ENCODE measurements around the gene RAB1A.
"Not testable (repeated sequence)": the region's sequence is repeated elsewhere in the genome, so short reads cannot be mapped to it uniquely, and the experiment has no call there.

Gene RAB1A

DNA sequence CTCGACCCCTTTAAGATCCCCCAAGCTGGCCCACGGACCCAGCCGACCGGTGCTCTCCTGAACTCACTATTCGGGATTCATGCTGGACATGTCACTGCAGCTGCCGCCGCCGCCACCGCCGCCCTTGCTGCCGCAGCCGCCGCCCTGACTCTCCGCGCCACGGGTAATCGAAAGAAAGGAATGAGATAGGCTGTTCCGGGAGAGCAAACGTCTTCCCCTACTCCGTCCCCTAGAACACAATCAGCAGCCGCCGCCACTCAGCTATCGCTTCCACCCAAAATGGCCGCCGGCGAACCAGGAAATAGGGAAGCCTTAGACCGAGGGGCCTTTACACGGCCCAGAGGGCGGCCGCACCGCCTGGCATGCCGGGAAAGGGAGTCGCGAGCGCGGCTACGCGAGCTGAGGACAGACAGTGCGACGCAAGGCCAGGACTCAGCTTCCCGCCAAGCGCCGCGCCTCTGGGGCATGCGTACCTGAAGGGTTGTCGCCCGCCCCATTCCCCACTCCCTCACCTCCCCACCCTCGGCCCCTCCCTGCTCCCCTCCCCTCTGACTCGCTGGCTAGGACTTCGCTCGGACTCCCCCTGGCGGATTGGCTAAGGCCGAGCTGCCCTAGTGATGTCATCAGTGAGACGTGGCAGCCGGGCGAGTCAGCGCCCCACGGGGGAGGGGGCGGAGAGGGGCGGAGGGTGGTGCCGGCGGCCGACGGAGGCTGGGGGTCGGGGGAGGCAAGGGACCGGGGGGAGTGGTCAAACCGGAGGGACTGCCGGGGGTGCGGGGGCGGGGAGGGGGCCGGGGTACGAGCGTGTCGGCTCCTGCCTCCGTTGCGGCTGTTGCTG is at the start of gene RAB1A:
Gene RAB1A (minus strand): TSS at position 281 of the 838 bp plus-strand sequence. CDS start 191 bp downstream, at position 90.
- peak; percentile 99 for DNase-seq (ENCODE audit: low spot score)
- ChIA-PET CTCF (interaction anchor here (0.5 to 1.2 kb wide), 4 partner anchors 11 to 66 kb away, joined by 3 to 7 read pairs (median 4); no protein-coding TSS in a partner anchor), POLR2A (ENCODE audit: low non-redundant PET) (interaction anchor here (0.6 to 1.3 kb wide), 4 partner anchors 11 to 98 kb away, joined by 3 to 6 read pairs (median 5); partner anchors contain the start of gene ACTR2)
- TF ChIP-seq, protein P1, sequence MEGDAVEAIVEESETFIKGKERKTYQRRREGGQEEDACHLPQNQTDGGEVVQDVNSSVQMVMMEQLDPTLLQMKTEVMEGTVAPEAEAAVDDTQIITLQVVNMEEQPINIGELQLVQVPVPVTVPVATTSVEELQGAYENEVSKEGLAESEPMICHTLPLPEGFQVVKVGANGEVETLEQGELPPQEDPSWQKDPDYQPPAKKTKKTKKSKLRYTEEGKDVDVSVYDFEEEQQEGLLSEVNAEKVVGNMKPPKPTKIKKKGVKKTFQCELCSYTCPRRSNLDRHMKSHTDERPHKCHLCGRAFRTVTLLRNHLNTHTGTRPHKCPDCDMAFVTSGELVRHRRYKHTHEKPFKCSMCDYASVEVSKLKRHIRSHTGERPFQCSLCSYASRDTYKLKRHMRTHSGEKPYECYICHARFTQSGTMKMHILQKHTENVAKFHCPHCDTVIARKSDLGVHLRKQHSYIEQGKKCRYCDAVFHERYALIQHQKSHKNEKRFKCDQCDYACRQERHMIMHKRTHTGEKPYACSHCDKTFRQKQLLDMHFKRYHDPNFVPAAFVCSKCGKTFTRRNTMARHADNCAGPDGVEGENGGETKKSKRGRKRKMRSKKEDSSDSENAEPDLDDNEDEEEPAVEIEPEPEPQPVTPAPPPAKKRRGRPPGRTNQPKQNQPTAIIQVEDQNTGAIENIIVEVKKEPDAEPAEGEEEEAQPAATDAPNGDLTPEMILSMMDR (conservative IDR thresholded peaks at IDR 0.05; ENCODE audit: low read depth), result peak; percentile 37
- H3K27ac ChIP-seq, result peak within 1 kb of the TSS; percentile 84

DNA sequence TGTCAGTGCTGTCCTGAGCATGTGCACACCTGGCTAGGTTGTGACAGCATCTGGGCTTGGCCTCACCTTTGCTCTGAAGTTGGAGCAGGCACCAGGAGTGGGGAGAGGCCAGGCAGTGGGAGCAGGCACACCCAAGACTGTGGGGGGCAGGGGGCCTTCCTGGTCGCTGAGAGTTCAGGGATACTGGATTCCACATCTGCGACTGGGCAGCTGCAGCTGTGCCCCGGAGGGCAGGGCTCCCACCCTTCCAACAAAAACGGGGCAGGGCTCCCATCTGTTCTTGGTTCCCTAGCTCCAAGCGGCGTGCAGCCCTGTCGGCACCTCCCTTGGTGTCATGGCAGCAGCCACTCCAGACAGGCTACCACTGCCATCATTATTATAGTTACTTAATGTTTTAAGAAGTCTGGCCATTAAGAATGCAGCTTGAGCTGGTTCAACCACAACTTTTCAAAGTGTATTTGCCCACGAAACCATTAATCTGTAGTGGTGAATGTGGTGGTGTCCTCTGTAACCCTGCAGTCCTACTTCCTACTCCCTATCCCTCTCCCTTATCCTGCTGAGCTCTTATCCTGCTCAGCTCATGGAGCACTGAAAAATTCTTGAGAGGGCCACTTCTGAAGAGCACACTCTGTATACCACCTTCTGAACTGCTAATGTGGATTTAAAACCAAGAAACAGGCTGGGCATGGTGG is 48.0 kb upstream of the RAB1A start:
- H3K27ac ChIP-seq, result no peak overlapping the region
- TF ChIP-seq, protein P1 (conservative IDR thresholded peaks at IDR 0.05; ENCODE audit: low read depth), result no peak
- no peak for DNase-seq (ENCODE audit: low spot score)
- ChIA-PET CTCF (interaction anchor here (1.2 to 2.0 kb wide), 3 partner anchors 9 to 113 kb away, joined by 5 to 8 read pairs (median 7); no protein-coding TSS in a partner anchor), POLR2A (ENCODE audit: low non-redundant PET) (no interaction called here)

DNA sequence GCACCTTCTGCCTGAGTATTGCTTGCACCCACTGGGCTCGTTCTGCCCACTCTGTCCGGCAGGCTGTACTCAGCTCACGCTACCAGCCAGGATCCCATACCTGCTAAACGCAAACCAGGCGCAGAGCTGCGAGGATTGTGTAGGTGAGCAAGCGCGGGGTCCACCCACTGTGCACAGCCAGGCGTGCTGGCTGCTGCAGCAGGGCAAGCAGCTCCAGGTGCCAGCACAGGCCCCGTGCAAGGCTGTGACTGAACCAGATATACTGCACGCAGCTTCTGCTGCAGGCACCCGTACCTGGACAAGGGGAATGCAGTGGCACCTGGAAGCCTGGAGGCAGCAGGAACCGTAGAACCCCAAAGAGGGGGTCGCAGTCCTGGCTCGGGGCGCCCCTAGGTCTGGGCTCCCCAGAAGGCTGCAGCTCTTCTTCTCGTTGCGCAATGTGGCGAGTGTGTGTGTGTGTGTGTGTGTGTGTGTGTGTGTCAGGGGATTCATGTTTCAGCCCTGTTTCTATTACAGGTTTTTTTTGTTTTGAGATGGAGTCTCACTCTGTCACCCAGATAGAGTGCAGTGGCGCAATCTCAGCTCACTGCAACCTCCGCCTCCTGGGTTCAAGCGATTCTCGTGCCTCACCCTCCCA is 46.1 kb upstream of the RAB1A start:
- CTCF ChIA-PET, result no interaction called here
- TF ChIP-seq, protein P1 (conservative IDR thresholded peaks at IDR 0.05; ENCODE audit: low read depth), result no peak
- POLR2A ChIA-PET (ENCODE audit: low non-redundant PET), result interaction anchor here (0.5 to 0.6 kb wide), 2 partner anchors 19 to 49 kb away, joined by 3 to 6 read pairs; no protein-coding TSS in a partner anchor
- no peak overlapping the region for H3K27ac ChIP-seq
- DNase-seq (ENCODE audit: low spot score), result no peak

DNA sequence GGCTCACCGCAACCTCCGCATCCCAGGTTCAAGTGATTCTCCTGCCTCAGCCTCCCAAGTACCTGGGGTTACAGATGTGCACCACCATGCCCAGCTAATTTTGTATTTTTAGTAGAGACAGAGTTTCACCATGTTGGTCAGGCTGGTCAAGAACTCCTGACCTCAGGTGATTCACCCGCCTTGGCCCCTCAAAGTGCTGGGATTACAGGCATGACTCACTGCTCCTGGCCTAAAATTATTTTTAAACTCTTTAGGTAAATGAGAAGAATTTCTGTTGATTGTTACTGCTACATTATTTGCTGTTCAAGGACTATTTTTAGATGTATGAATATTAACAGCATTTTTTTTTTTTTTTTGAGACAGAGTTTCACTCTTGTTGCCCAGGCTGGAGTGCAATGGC is 44.1 kb upstream of the RAB1A start:
- CTCF ChIA-PET, result interaction anchor here (0.9 kb wide), 1 partner anchor 769 kb away, joined by 3 read pairs; no protein-coding TSS in a partner anchor
- H3K27ac ChIP-seq; DNase-seq (ENCODE audit: low spot score); POLR2A ChIA-PET (ENCODE audit: low non-redundant PET): not testable (repeated sequence)

DNA sequence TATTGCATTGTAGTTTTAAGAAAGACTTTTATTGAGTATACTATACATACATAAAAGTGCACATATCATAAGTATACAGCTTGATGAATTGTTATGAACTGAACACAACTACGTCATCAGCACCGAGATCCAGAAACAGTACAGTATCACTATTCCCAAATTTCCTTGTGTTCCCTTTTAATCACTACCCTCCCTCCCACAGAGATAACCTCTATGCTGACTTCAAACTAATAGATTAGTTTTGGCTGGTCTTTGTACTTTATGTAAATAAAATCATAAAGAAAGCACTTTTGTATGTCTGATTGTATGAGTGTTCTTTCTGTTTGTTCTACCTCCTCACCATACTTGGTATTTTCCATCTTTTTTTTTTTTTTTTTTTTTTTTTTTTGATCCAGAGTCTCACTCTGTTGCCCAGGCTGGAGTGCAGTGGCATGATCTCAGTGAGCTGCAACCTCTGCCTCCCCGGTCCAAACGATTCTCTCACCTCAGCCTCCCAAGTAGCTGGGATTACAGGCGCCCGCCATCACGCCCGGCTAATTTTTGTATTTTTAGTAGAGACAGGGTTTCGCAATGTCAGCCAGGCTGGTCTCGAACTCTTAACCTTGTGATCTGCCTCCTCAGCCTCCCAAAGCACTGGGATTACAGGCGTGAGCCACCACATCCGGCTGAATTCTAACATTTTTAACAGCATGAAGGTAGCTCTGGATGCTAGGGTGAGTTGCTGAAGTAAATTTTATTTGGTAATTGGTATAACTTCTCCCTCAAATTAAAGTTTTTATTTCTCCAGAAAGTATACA is 43.3 kb upstream of the RAB1A start:
- no peak overlapping the region for H3K27ac ChIP-seq
- no peak for DNase-seq (ENCODE audit: low spot score)
- POLR2A ChIA-PET (ENCODE audit: low non-redundant PET), result no interaction called here
- TF ChIP-seq, protein P1 (conservative IDR thresholded peaks at IDR 0.05; ENCODE audit: low read depth), result no peak
- CTCF ChIA-PET, result no interaction called here

DNA sequence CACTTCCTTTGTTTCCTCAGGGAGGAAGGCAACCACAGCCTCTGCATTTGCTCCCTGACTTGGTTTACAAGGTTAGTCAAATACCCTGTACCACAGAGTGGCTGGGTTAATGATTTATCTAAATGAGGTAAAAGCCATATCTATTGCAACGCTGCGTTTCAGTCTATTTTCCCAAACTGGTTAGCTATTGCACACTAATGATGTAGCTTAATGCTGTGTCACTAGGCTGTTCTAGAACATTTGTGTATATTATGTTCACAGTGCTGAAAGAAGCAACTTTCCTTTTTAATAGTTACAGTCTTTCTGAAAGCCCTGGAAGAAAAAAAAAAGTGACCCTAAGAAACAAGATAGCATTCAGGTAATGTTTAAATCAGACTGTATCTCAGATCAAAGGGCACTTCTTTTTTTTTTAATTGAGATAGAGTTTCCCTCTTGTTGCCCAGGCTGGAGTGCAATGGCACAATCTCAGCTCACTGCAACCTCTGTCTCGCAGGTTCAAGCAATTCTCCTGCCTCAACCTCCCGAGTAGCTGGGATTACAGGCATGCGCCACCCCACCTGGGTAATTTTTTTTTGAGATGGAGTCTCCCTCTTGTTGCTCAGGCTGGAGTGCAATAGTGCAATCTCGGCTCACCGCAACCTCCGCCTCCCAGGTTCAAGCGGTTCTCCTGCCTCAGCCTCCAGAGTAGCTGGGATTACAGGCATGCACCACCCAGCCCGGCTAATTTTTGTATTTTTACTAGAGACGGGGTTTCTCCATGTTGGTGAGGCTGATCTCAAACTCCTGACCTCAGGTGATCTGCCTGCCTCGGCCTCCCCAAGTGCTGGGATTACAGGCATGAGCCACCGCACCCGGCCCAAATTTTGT is 40.9 kb upstream of the RAB1A start:
- DNase-seq (ENCODE audit: low spot score); H3K27ac ChIP-seq; POLR2A ChIA-PET (ENCODE audit: low non-redundant PET): not testable (repeated sequence)
- CTCF ChIA-PET, result interaction anchor here (0.6 to 1.2 kb wide), 5 partner anchors 11 to 197 kb away, joined by 3 to 4 read pairs (median 3); no protein-coding TSS in a partner anchor
